ENCODE measurements around the gene ADCY10. TPM values are rescaled to one million over a fixed set of nuclear protein-coding genes. Genes with fewer than 3 reads are reported as not detected.

ADCY10 gene
- total RNA-seq, 1 experiment from 2014 or later = 0.20 TPM

- Histone ChIP-seq H3K27ac (ENCODE audit: insufficient read length, low read depth, low read length) (no peak overlapping the region), H3K23ac (ENCODE audit: insufficient read length, low read depth, low read length) (no peak overlapping the region), H3K18ac (ENCODE audit: insufficient read length, low read depth, low read length) (no peak overlapping the region), H3K4me1 (ENCODE audit: insufficient read depth, low read length) (peaks cover 12% of the 10 kb centered on the region), H4K91ac (ENCODE audit: insufficient read length, low read depth, low read length) (no peak overlapping the region), H3K23me2 (ENCODE audit: insufficient read length, low read depth, low read length, poor library complexity, severe bottlenecking) (no peaks in the 10 kb centered on the region), H3K4ac (ENCODE audit: low read depth, low read length) (no peak overlapping the region), H4K8ac (replicated peaks; ENCODE audit: insufficient read length, low read depth, low read length) (no peak overlapping the region), H4K20me1 (ENCODE audit: control insufficient read depth, insufficient read depth, insufficient read length) (no peaks in the 10 kb centered on the region), H2AK5ac (ENCODE audit: insufficient read length, low read length) (no peak overlapping the region), H3T11ph (ENCODE audit: low read length) (no peak overlapping the region), H3K9me3 (ENCODE audit: control insufficient read depth, low read depth, low read length) (no peaks in the 10 kb centered on the region), H2BK120ac (ENCODE audit: low read depth, low read length, poor library complexity, severe bottlenecking) (no peak overlapping the region), H3K27me3 (ENCODE audit: insufficient read depth, low read length) (no peaks in the 10 kb centered on the region), H2AFZ (ENCODE audit: low read length) (no peak overlapping the region), H3K79me1 (ENCODE audit: insufficient read depth, low read depth, low read length, poor library complexity, severe bottlenecking) (no peaks in the 10 kb centered on the region), H3K79me2 (ENCODE audit: insufficient read depth, low read length) (peaks cover 2% of the 10 kb centered on the region; the same call in 1 of the 2 replicates), H3K56ac (ENCODE audit: insufficient read length, low read depth, low read length) (no peak overlapping the region), H3K14ac (ENCODE audit: insufficient read depth, low read length) (no peak overlapping the region), H2BK12ac (ENCODE audit: insufficient read length, low read depth, low read length) (no peak overlapping the region), H3K9ac (ENCODE audit: extremely low read depth, insufficient read length, low read length) (no peak overlapping the region), H2BK15ac (ENCODE audit: low read depth, low read length) (no peak overlapping the region), H2BK20ac (ENCODE audit: low read depth, low read length, poor library complexity, severe bottlenecking) (no peak overlapping the region), H2BK5ac (ENCODE audit: insufficient read length, low read length) (no peak overlapping the region), H4K5ac (ENCODE audit: insufficient read length, low read depth, low read length) (no peak overlapping the region), H3K4me2 (ENCODE audit: insufficient read depth, insufficient read length, low read length) (no peak overlapping the region)
- H3K4me1 Mint-ChIP-seq = peaks cover 14 to 31% of the 10 kb centered on the region in 2 experiments
- no peaks in the 10 kb centered on the region for H3K27me3 Mint-ChIP-seq (ENCODE audit: low read depth)
- H3K9me3 Mint-ChIP-seq = no peaks in the 10 kb centered on the region
- H3K36me3 Mint-ChIP-seq (ENCODE audit: insufficient read depth in 1 of 3, low read depth in 3 of 3) = peaks cover 18 to 35% (median 26%) of the 10 kb centered on the region in 3 experiments; a peak in 6 of 7 replicates
- TF ChIP-seq CTCF (conservative IDR thresholded peaks at IDR 0.05) = no peak
- no peak overlapping the region for H3K27ac Mint-ChIP-seq
- WGBS (ENCODE audit: extremely low coverage, insufficient read length, low lambda C conversion rate) = no CpG with 5 or more reads among the region's 1 CpG
- no peak overlapping the region for H3K4me3 Mint-ChIP-seq
- DNase-seq = no peak
Observed at GRCh38 chr1:167794043-167794442, 119.9 kb downstream of the ADCY10 start.

Measured in H9 (cell line).